Measurements from ENCODE around the gene GCG.

Gene GCG

GRCh38 chr2:162152147-162152546, at the start of gene GCG:
Gene GCG (minus strand): TSS chr2:162152247. CDS start chr2:162149178, 3,069 bp downstream.
- FAIRE-seq (no peak), DNase-seq (ENCODE audit: insufficient read length, low spot score) (no peak)

GRCh38 chr2:162200636-162201035, 48.6 kb upstream of the GCG start:
- FAIRE-seq (no peak), DNase-seq (ENCODE audit: insufficient read length, low spot score) (no peak)

GRCh38 chr2:162199913-162200312, 47.9 kb upstream of the GCG start:
- no peak for FAIRE-seq

GRCh38 chr2:162198239-162198638, 46.2 kb upstream of the GCG start:
- DNase-seq (ENCODE audit: insufficient read length, low spot score) (no peak), FAIRE-seq (no peak)

More at GRCh38 chr2:162199913-162200312, 47.9 kb upstream of the GCG start:
- DNase-seq (ENCODE audit: insufficient read length, low spot score) = no peak

GRCh38 chr2:162197069-162197825, 45.2 kb upstream of the GCG start:
- DNase-seq (ENCODE audit: insufficient read length, low spot score) (no peak), FAIRE-seq (no peak)

GRCh38 chr2:162196638-162197037, 44.6 kb upstream of the GCG start:
- FAIRE-seq (no peak), DNase-seq (ENCODE audit: insufficient read length, low spot score) (no peak)

GRCh38 chr2:162188451-162188850, 36.4 kb upstream of the GCG start:
- FAIRE-seq (no peak), DNase-seq (ENCODE audit: insufficient read length, low spot score) (no peak)

GRCh38 chr2:162185541-162186232, 33.6 kb upstream of the GCG start:
- no peak for FAIRE-seq
- no peak for DNase-seq (ENCODE audit: insufficient read length, low spot score)

GRCh38 chr2:162184821-162185450, 32.9 kb upstream of the GCG start:
- FAIRE-seq = no peak
- DNase-seq (ENCODE audit: insufficient read length, low spot score) = no peak

GRCh38 chr2:162184359-162184758, 32.3 kb upstream of the GCG start:
- no peak for DNase-seq (ENCODE audit: insufficient read length, low spot score)
- no peak for FAIRE-seq

- DNase-seq (ENCODE audit: insufficient read length, low spot score) (no peak), FAIRE-seq (no peak)
Observed at GRCh38 chr2:162182395-162182794, 30.3 kb upstream of the GCG start.

GRCh38 chr2:162177301-162177700, 25.3 kb upstream of the GCG start:
- DNase-seq (ENCODE audit: insufficient read length, low spot score) (no peak), FAIRE-seq (no peak)

- FAIRE-seq = no peak
- DNase-seq (ENCODE audit: insufficient read length, low spot score) = no peak
Observed at GRCh38 chr2:162175714-162176113, 23.7 kb upstream of the GCG start.

GRCh38 chr2:162174746-162175145, 22.7 kb upstream of the GCG start:
- DNase-seq (ENCODE audit: insufficient read length, low spot score) = no peak
- no peak for FAIRE-seq

- FAIRE-seq (no peak), DNase-seq (ENCODE audit: insufficient read length, low spot score) (no peak)
Observed at GRCh38 chr2:162172802-162173370, 20.8 kb upstream of the GCG start.

GRCh38 chr2:162166745-162167144, 14.7 kb upstream of the GCG start:
- FAIRE-seq = no peak
- DNase-seq (ENCODE audit: insufficient read length, low spot score) = no peak

- FAIRE-seq (no peak), DNase-seq (ENCODE audit: insufficient read length, low spot score) (no peak)
Observed at GRCh38 chr2:162166174-162166573, 14.1 kb upstream of the GCG start.

GRCh38 chr2:162164802-162165201, 12.8 kb upstream of the GCG start:
- no peak for DNase-seq (ENCODE audit: insufficient read length, low spot score)
- FAIRE-seq = no peak

- FAIRE-seq (no peak), DNase-seq (ENCODE audit: insufficient read length, low spot score) (no peak)
Observed at GRCh38 chr2:162159446-162159845, 7.4 kb upstream of the GCG start.

GRCh38 chr2:162156149-162156548, 4.1 kb upstream of the GCG start:
- no peak for FAIRE-seq
- DNase-seq (ENCODE audit: insufficient read length, low spot score) = no peak

- no peak for DNase-seq (ENCODE audit: insufficient read length, low spot score)
- FAIRE-seq = no peak
Observed at GRCh38 chr2:162155093-162155492, 3.0 kb upstream of the GCG start.
